ENCODE measurements around the gene SMIM3.
"Not testable (repeated sequence)": the region's sequence is repeated elsewhere in the genome, so short reads cannot be mapped to it uniquely, and the experiment has no call there.

SMIM3 gene, protein sequence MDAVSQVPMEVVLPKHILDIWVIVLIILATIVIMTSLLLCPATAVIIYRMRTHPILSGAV

DNA sequence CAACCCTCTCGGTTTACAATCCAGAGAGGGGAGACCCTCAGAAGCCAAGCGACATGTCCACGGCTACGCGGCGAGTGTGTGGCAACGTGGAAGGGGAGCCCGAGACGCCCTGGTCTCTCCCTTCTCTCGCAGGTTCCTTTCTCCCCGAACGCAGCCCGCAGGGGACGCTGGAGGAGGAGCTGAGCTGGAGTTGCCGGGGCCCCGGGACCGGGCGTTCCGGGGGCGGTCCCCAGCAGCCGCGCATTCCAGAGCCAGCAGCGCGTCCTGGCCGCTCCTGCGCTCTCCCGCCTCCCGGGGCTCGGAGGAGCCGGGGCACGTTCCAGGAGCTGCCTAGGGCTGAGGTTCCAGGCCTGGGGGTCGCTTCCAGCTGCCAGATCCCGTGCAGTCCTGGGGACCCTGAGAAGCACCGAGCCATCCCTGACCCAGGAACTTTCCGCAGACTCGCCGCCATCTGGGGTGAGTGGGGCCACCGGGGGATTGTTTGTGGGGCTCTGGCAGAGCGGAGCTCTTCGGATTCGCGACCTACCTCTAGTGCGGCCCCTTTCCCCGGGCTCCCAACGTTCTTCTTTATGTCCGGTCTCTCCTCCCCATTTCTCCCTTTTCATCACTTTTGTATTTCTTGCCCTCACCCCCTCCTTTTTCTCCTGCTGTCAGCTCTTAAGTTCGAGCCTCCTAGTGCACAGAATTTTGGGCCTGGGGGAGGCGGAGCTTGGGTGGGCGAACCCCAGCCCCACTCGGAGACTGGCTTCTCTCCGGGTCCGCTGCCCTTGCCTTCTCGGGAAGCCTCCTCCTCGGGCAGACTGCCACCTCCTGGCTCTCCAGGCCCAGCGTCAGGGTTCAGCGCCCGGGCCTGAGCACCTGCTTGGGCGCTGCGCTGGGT is at the start of gene SMIM3:
TSS of gene SMIM3 (plus strand) at position 241 of the 880 bp plus-strand sequence. CDS start 16,684 bp downstream, outside the sequence.
- H3K4me3 ChIP-seq: peak within 1 kb of the TSS; percentile 86
- DNase-seq (ENCODE audit: low spot score): peak; percentile 94
- TF ChIP-seq, protein P1, sequence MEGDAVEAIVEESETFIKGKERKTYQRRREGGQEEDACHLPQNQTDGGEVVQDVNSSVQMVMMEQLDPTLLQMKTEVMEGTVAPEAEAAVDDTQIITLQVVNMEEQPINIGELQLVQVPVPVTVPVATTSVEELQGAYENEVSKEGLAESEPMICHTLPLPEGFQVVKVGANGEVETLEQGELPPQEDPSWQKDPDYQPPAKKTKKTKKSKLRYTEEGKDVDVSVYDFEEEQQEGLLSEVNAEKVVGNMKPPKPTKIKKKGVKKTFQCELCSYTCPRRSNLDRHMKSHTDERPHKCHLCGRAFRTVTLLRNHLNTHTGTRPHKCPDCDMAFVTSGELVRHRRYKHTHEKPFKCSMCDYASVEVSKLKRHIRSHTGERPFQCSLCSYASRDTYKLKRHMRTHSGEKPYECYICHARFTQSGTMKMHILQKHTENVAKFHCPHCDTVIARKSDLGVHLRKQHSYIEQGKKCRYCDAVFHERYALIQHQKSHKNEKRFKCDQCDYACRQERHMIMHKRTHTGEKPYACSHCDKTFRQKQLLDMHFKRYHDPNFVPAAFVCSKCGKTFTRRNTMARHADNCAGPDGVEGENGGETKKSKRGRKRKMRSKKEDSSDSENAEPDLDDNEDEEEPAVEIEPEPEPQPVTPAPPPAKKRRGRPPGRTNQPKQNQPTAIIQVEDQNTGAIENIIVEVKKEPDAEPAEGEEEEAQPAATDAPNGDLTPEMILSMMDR (IDR thresholded peaks at IDR 0.05): no peak
- H3K27ac ChIP-seq: peak within 1 kb of the TSS; percentile 89 to 95

DNA sequence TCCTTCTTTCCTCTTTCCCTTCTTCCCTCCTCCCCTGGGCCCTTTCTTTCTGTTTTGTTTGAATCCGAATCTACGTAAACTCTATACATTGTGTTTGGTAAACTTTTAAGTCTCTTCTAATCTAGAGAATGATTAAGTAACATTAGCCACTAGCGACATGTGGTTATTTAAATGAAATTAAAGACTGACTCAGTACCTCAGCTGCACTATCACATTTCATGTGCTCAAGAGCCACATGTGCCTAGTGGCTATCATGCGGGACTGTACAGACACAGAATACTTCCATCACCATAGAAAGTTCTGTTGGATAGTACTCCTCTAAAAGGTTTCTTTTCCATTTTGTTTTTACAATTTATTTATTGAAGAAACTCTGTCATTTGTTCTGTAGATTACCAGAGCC is 48.7 kb upstream of the SMIM3 start:
- H3K27ac ChIP-seq: no peak overlapping the region

DNA sequence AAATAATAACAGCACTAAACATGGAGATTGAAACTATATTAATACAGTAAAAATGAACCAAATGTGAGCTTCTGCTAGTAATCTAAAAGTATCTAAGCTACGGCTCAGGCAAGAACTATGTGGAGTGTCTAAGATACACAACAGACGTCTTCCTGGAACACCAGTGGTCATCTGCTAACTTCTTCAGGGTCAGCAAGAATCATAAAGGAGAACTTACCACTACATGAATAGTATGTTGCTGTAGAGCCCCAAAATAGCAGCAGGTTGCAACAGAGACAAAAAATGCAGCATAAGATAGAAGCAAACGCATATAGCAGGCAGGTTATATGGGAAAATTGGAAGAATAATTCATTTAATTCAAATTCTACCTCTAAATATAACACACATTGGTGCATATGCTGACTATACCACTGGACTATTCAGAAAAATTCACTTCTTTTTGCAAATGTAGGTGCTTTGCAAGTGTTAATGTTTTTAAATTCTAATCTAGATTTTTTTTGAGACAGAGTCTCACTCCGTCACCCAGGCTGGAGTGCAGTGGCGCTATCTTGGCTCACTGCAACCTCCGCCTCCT is 46.8 kb upstream of the SMIM3 start:
- TF ChIP-seq, protein P1 (IDR thresholded peaks at IDR 0.05): no peak
- Histone ChIP-seq H3K4me3 (no peak overlapping the region), H3K27ac (peak overlapping the region in 1 of 2 donors; percentile 5)
- DNase-seq (ENCODE audit: low spot score): no peak

More for the DNA sequence above, 48.7 kb upstream of the SMIM3 start:
- TF ChIP-seq, protein P1 (IDR thresholded peaks at IDR 0.05): no peak
- no peak overlapping the region for H3K4me3 ChIP-seq
- no peak for DNase-seq (ENCODE audit: low spot score)

DNA sequence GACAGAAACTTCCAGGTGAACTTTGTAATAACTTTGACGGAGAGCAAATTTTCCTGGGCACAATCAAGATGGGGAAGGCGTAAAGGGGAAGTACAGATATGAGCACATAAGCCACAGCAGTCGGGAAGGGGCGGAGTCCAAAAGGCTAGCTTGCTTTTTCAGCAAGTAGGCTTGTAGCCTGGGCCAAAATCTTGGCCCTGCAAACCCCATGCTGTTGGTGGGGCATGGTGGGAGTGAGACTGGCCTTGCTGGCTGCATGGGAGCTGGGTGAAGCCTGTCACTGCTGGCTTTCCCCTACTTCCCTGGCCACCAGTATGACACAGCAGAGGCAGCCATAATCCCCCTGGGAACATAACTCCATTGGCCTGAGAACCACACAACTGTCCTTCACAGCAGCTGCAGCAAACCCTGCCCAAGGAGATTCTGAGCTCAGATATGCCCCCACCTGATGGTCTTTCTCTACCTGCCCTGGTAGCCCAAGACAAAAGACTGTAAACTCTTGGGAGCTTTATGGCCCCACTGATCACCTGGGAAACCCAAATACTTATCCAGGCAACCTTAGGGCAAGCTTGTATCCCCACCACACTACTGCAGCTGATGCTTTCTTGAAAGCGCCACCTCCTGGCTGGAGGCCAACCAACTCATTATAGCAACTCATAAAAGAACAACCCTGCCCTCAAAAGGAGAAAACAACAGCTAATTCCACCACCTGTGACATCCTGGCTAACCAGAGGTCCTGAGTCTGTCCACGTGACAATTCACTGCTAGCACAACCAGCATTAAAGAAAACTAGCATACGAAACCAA is 43.8 kb upstream of the SMIM3 start:
- TF ChIP-seq, protein P1 (IDR thresholded peaks at IDR 0.05): no peak
- no peak overlapping the region for H3K4me3 ChIP-seq
- no peak for DNase-seq (ENCODE audit: low spot score)
- peak overlapping the region in 1 of 2 donors; percentile 66 for H3K27ac ChIP-seq

DNA sequence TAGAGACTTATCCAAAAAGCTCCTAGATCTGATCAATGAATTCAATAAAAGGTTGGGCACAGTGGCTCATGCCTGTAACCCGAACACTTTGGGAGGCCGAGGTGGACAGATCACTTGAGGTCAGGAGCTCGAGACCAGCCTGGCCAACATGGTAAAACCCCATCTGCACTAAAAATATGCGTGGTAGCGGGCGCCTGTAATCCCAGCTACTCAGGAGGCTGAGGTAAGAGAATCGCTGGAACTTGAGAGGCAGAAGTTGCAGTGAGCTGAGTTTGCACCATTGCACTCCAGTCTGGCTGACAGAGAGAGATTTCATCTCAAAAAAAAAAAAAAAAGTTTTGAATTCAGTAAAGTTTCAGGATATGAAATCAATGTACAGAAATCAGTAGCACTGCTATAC is 39.7 kb upstream of the SMIM3 start:
- TF ChIP-seq, protein P1 (IDR thresholded peaks at IDR 0.05): no peak
- no peak for DNase-seq (ENCODE audit: low spot score)
- Histone ChIP-seq H3K27ac (no peak overlapping the region), H3K4me3 (no peak overlapping the region)

DNA sequence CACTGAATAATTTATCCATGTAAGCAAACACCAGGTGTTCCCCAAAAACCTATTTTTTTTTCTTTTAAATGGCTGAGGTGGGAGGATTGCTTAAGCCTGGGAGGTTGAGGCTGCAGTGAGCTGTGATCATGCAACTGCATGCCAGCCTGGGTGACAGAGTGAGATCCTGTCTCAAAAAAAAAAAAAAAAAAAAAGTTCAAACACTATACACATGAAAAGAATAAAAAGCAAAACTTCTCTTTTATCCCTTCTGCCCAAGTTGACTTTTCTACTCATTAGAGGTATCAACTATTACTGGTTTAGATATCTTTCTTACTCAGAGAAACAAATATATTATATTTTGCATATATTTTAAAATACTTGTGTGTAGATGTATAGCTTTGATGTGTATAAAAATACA is 37.6 kb upstream of the SMIM3 start:
- H3K27ac ChIP-seq: no peak overlapping the region
- DNase-seq (ENCODE audit: low spot score): no peak
- TF ChIP-seq, protein P1 (IDR thresholded peaks at IDR 0.05): no peak
- H3K4me3 ChIP-seq: no peak overlapping the region

DNA sequence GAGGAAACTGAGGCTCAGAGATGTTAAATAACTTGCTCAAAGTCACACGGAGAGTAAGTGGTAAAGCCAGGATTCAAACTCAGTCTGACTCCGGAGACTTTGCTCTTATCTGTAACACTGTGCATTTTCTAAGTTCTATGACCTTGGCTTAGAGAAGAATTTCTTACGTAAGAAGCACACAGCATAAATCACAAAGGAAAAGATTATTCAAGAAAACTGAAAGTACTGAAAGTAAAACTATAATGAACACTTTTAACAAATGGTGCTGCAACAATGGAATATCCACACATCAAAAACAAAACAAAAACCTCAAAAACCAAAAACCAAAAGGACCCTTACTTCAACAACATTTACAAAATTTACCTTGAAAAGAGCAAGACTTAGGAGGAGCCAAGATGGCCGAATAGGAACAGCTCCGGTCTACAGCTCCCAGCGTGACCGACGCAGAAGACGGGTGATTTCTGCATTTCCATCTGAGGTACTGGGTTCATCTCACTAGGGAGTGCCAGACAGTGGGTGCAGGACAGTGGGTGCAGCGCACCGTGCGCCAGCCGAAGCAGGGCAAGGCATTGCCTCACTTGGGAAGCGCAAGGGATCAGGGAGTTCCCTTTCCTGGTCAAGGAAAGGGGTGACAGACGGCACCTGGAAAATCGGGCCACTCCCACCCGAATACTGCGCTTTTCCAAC is 36.0 kb upstream of the SMIM3 start:
- not testable (repeated sequence) for H3K27ac ChIP-seq; H3K4me3 ChIP-seq; DNase-seq (ENCODE audit: low spot score)

DNA sequence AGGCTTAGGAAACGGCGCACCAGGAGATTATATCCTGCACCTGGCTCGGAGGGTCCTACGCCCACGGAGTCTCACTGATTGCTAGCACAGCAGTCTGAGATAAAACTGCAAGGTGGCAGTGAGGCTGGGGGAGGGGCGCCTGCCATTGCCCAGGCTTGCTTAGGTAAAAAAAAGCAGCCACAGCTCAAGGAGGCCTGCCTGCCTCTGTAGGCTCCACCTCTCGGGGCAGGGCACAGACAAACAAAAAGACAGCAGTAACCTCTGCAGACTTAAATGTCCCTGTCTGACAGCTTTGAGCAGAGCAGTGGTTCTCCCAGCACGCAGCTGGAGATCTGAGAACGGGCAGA is 35.4 kb upstream of the SMIM3 start:
- DNase-seq (ENCODE audit: low spot score); H3K27ac ChIP-seq; H3K4me3 ChIP-seq: not testable (repeated sequence)
